K562 (cell line): ENCODE measurements around the gene HSD3B7. TPM values are rescaled to one million over a fixed set of nuclear protein-coding genes. Genes with fewer than 3 reads are reported as not detected.
A peak's percentile ranks its signal among the peaks of the same experiment; 100 is the strongest.

Experiments used
- ATF7 ChIP-seq: fragments of 450-650 bp; IDR thresholded peaks from 2 replicates; pipeline ENCODE4 v1.7.1; 2014; ENCODE audit warnings: mild to moderate bottlenecking, moderate library complexity
- CAMTA2 ChIP-seq: fragments of 250-450 bp; sonication (Bioruptor Pico); conservative IDR thresholded peaks from 2 replicates; pipeline ENCODE4 v1.5.1; 2022
- CTCF ChIP-seq, 3 experiments: IDR thresholded peaks in 2 of 3; conservative IDR thresholded peaks in 1 of 3; 2 replicates each; pipeline ENCODE4 v1.5.1; 2011 to 2012; ENCODE audit warnings: low read length in 3 of 3, mild to moderate bottlenecking in 3 of 3, control low read depth in 2 of 3, improper control_type of control experiment in 1 of 3, inconsistent platforms in 1 of 3, low read depth in 1 of 3, mixed read lengths in 1 of 3, moderate library complexity in 1 of 3; ENCODE audit not compliant: insufficient read depth in 2 of 3
- DEAF1 ChIP-seq: fragments of 450-650 bp; formaldehyde crosslinking; IDR thresholded peaks from 2 replicates; pipeline ENCODE4 v1.4.0; 2020; ENCODE audit warnings: mild to moderate bottlenecking, moderate library complexity
- DLX4 ChIP-seq: fragments of 250-450 bp; sonication (Bioruptor Pico); IDR thresholded peaks from 2 replicates; pipeline ENCODE4 v1.6.1; 2021; ENCODE audit warnings: mild to moderate bottlenecking
- ELK1 ChIP-seq: sonication (generic); formaldehyde crosslinking; IDR thresholded peaks from 2 replicates; pipeline ENCODE4 v1.8.1; 2022; ENCODE audit warnings: missing genetic modification reagents
- ERF ChIP-seq: fragments of 450-650 bp; formaldehyde crosslinking; IDR thresholded peaks from 2 replicates; pipeline ENCODE4 v1.4.0; 2020; ENCODE audit warnings: mild to moderate bottlenecking, mixed read lengths
- HCFC1 ChIP-seq: IDR thresholded peaks from 2 replicates; pipeline ENCODE4 v1.6.1; 2012; ENCODE audit warnings: low read depth, low read length, improper control_type of control experiment
- KAT8 ChIP-seq: fragments of 450-650 bp; IDR thresholded peaks from 2 replicates; pipeline ENCODE4 v1.6.1; 2016; ENCODE audit warnings: low read depth, mild to moderate bottlenecking
- MCM2 ChIP-seq: fragments of 450-650 bp; IDR thresholded peaks from 2 replicates; pipeline ENCODE4 v1.6.1; 2017; ENCODE audit warnings: low read depth, mild to moderate bottlenecking
- STAG1 ChIP-seq: sonication (generic); formaldehyde crosslinking; IDR thresholded peaks from 2 replicates; pipeline ENCODE4 v1.5.0; 2020; ENCODE audit warnings: missing genetic modification reagents, borderline replicate concordance
- TAF9B ChIP-seq: fragments of 450-650 bp; IDR thresholded peaks from 2 replicates; pipeline ENCODE4 v1.6.1; 2018; ENCODE audit warnings: mild to moderate bottlenecking; ENCODE audit not compliant: partially characterized antibody
- ZKSCAN8 ChIP-seq: fragments of 200-800 bp; sonication (Bioruptor generic); IDR thresholded peaks from 2 replicates; pipeline ENCODE4 v1.6.1; 2016; ENCODE audit warnings: missing genetic modification characterization, missing compliant biosample characterization
- ZNF408 ChIP-seq: fragments of 250-450 bp; sonication (Bioruptor Pico); IDR thresholded peaks from 2 replicates; pipeline ENCODE4 v1.4.0; 2020; ENCODE audit warnings: low read depth, mild to moderate bottlenecking, moderate library complexity
- polyA plus RNA-seq, 8 experiments: library from polyadenylated mRNA; depleted of rRNA in 4 of 8; stranded (reverse) in 5 of 8; unstranded in 3 of 8; fragments of >200 nt; fragmentation: Nextera tagmentation in 2 of 8; fragmentation: Illumina TruSeq in 1 of 8; extraction: Ambion mirVana in 2 of 8; extraction: Trizol in 1 of 8; gene quantifications; 2 replicates each; pipeline versions ENCODE4 v1.2.1 to v1.2.3, GENCODE V29; 2011 to 2014; ENCODE audit warnings: inconsistent platforms in 1 of 8, missing spikeins in 1 of 8
- total RNA-seq, 7 experiments: library from RNA; depleted of rRNA in 6 of 7; stranded (reverse); fragments of >200 nt in 6 of 7; fragmentation: Illumina TruSeq in 2 of 7; extraction: Trizol in 2 of 7; gene quantifications; 2 replicates each; pipeline versions ENCODE4 v1.2.1 to v1.2.3, GENCODE V29; 2011 to 2021; ENCODE audit warnings: low replicate concordance in 1 of 7
- TF ChIP-seq, protein P1 (sequence below): fragments of 450-650 bp; IDR thresholded peaks from 2 replicates; pipeline ENCODE4 v1.6.1; 2017; ENCODE audit warnings: antibody characterized with exemption
- TF ChIP-seq, protein P2 (sequence below): IDR thresholded peaks from 3 replicates; pipeline ENCODE4 v1.6.1; 2011; ENCODE audit warnings: borderline replicate concordance, mild to moderate bottlenecking, moderate library complexity; ENCODE audit not compliant: insufficient read length; ENCODE audit errors: extremely low read depth

The HSD3B7 gene
- total and polyA plus RNA-seq, 9 of the 15 experiments (the other 6 are each of a cell fraction or from before 2014, with no cell fraction given), result 5.4 to 49.1 (median 23.0) TPM

DNA sequence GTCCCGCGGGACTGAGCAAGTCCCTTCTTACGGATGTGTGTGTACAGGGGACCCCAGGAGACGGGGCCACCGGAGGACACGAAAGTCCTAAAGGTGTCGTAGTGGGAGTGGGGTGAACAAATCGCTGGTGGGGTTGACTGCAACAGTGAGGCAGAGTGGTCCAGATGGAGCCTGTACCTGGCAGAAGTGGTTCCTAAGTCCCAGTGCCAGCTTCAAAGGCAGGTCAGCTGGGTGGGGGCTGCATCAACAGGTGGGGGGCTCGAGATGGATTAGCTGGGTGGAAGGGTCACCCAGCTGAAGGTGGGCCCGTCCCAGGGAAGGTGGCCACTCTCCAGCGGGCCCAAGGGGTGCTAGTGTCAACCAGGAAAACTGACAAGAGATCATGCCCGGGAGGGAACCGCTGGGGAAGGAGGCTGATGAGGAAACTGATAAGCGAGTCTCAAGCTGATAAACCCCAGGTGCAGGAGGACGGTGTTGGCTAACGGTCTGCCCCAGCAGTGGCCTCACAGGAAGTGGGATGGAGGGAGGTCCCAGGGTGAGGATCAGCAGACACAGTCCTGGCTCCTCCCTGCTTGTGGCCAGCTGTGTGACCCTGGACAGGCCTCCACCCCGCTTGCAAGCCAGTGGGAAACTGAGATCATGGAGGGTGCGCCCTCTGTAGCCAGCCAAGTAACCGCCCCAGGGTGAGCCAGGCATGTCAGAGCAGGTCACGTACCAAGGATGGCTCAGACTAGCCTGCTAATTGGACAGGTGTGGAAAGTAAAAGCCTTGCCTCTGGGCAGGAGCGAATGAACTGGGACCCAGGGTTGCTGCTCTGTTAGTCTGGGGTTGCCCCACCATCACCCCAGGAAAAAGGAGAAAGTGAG lies 35.1 kb upstream of the HSD3B7 start (continued):
- TF ChIP-seq STAG1 (CRISPR knock-in tag), result no peak
- no peak for TF ChIP-seq KAT8
- no peak for TF ChIP-seq MCM2
- TF ChIP-seq DEAF1 (CRISPR knock-in tag), result no peak
- no peak for TF ChIP-seq CAMTA2
- no peak for TF ChIP-seq ELK1 (CRISPR knock-in tag)
- TF ChIP-seq ZNF408, result no peak
- TF ChIP-seq HCFC1, result 0 out of 2 replicates have a peak, but pooled peaks have one; percentile 6
- peak; percentile 91 for TF ChIP-seq TAF9B
- no peak; the same call in 1 of the 2 replicates for TF ChIP-seq ERF (CRISPR knock-in tag)
- no peak for TF ChIP-seq DLX4 (CRISPR knock-in tag)
- peak; percentile 77; the same call in 1 of the 2 replicates for TF ChIP-seq ATF7
- TF ChIP-seq, protein P1, sequence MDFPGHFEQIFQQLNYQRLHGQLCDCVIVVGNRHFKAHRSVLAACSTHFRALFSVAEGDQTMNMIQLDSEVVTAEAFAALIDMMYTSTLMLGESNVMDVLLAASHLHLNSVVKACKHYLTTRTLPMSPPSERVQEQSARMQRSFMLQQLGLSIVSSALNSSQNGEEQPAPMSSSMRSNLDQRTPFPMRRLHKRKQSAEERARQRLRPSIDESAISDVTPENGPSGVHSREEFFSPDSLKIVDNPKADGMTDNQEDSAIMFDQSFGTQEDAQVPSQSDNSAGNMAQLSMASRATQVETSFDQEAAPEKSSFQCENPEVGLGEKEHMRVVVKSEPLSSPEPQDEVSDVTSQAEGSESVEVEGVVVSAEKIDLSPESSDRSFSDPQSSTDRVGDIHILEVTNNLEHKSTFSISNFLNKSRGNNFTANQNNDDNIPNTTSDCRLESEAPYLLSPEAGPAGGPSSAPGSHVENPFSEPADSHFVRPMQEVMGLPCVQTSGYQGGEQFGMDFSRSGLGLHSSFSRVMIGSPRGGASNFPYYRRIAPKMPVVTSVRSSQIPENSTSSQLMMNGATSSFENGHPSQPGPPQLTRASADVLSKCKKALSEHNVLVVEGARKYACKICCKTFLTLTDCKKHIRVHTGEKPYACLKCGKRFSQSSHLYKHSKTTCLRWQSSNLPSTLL, result no peak
- peak; percentile 50 to 52 (median 51); a peak in 5 of 6 replicates for TF ChIP-seq CTCF (IDR thresholded peaks at IDR 0.05 in 2 of 3, conservative IDR thresholded peaks at IDR 0.05 in 1 of 3; ENCODE audit: insufficient read depth in 2 of 3, low read depth in 1 of 3, low read length in 3 of 3)
- TF ChIP-seq, protein P2, sequence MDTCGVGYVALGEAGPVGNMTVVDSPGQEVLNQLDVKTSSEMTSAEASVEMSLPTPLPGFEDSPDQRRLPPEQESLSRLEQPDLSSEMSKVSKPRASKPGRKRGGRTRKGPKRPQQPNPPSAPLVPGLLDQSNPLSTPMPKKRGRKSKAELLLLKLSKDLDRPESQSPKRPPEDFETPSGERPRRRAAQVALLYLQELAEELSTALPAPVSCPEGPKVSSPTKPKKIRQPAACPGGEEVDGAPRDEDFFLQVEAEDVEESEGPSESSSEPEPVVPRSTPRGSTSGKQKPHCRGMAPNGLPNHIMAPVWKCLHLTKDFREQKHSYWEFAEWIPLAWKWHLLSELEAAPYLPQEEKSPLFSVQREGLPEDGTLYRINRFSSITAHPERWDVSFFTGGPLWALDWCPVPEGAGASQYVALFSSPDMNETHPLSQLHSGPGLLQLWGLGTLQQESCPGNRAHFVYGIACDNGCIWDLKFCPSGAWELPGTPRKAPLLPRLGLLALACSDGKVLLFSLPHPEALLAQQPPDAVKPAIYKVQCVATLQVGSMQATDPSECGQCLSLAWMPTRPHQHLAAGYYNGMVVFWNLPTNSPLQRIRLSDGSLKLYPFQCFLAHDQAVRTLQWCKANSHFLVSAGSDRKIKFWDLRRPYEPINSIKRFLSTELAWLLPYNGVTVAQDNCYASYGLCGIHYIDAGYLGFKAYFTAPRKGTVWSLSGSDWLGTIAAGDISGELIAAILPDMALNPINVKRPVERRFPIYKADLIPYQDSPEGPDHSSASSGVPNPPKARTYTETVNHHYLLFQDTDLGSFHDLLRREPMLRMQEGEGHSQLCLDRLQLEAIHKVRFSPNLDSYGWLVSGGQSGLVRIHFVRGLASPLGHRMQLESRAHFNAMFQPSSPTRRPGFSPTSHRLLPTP, result no peak
- no peak for TF ChIP-seq ZKSCAN8
